ENCODE measurements around the gene TRMT44. TPM values are rescaled to one million over a fixed set of nuclear protein-coding genes. Genes with fewer than 3 reads are reported as not detected.
A peak's percentile ranks its signal among the peaks of the same experiment; 100 is the strongest.

The TRMT44 gene
- polyA plus RNA-seq, 3 donors, result 4.9 to 7.5 (median 6.6) TPM

- H3K27me3 ChIP-seq (ENCODE audit: control insufficient read depth in 2 of 2, insufficient read depth in 2 of 2, low read length in 2 of 2), result no peaks in the 10 kb centered on the region
Measured at GRCh38 chr4:8427262-8427661, 13.3 kb upstream of the TRMT44 start.

GRCh38 chr4:8427761-8428287, 12.8 kb upstream of the TRMT44 start:
- Histone ChIP-seq H3K4me3 (replicated peaks in 1 of 3; ENCODE audit: low read depth in 2 of 3, low read length in 3 of 3) (peak overlapping the region; percentile 49 to 94 (median 72)), H4K20me1 (ENCODE audit: insufficient read depth, low read length) (no peaks in the 10 kb centered on the region), H3K36me3 (replicated peaks in 1 of 2; ENCODE audit: control insufficient read depth in 1 of 2, insufficient read depth in 2 of 2, low read length in 2 of 2) (no peaks in the 10 kb centered on the region), H2AFZ (ENCODE audit: insufficient read depth, low read depth, low read length, poor library complexity, severe bottlenecking) (peak overlapping the region; percentile 96), H3K9ac (ENCODE audit: insufficient read depth, low read length, poor library complexity, severe bottlenecking) (peak overlapping the region; percentile 86), H3K9me3 (replicated peaks in 1 of 2; ENCODE audit: control insufficient read depth in 1 of 2, insufficient read depth in 1 of 2, low read length in 2 of 2) (no peaks in the 10 kb centered on the region), H3K27me3 (ENCODE audit: control insufficient read depth in 2 of 2, insufficient read depth in 2 of 2, low read length in 2 of 2) (no peaks in the 10 kb centered on the region), H3K27ac (ENCODE audit: low read depth in 1 of 2, low read length in 2 of 2) (peak overlapping the region; percentile 44 to 83), H3K79me2 (ENCODE audit: insufficient read depth, low read length) (peaks cover 12% of the 10 kb centered on the region), H3K4me2 (replicated peaks; ENCODE audit: extremely low read depth, low read length, poor library complexity, severe bottlenecking) (peak overlapping the region; percentile 93), H3K4me1 (ENCODE audit: control insufficient read depth in 1 of 2, insufficient read depth in 2 of 2, low read length in 2 of 2) (peaks cover 14 to 21% of the 10 kb centered on the region in 2 donors)
- 4% methylated on average over 18 of the region's 21 CpGs for WGBS (ENCODE audit: insufficient coverage)
- Mint-ChIP-seq H3K4me1 (peaks cover 22% of the 10 kb centered on the region), H3K27ac (peak overlapping the region; percentile 90 to 98 (median 95)), H3K4me3 (peak overlapping the region; percentile 95 to 98), H3K36me3 (peaks cover 4 to 6% of the 10 kb centered on the region in 2 donors), H3K27me3 (ENCODE audit: low read depth in 3 of 3) (no peaks in the 10 kb centered on the region), H3K9me3 (peaks cover 0 to 1% (median 0%) of the 10 kb centered on the region in 7 donors)
- TF ChIP-seq CTCF (IDR thresholded peaks at IDR 0.05), result no peak
- peak in 2 of 3 donors; percentile 55 to 79 for DNase-seq
- intact Hi-C loops (cut with micrococcal nuclease), result loop anchor here in 1 of 2 donors (1.0 to 10.0 kb wide), 2 partner anchors 13 to 273 kb away; partner anchors contain the start of gene ABLIM2

More at GRCh38 chr4:8427262-8427661, 13.3 kb upstream of the TRMT44 start:
- no peak overlapping the region for H3K9ac ChIP-seq (ENCODE audit: insufficient read depth, low read length, poor library complexity, severe bottlenecking)
- Mint-ChIP-seq H3K4me1 (peaks cover 23% of the 10 kb centered on the region), H3K4me3 (peak overlapping the region; percentile 95 to 98), H3K27ac (peak overlapping the region in 3 of 7 donors; percentile 32 to 91 (median 55)), H3K27me3 (ENCODE audit: low read depth in 3 of 3) (no peaks in the 10 kb centered on the region), H3K36me3 (peaks cover 4 to 6% of the 10 kb centered on the region in 2 donors), H3K9me3 (peaks cover 0 to 1% (median 0%) of the 10 kb centered on the region in 7 donors)
- no peak overlapping the region for H2AFZ ChIP-seq (ENCODE audit: insufficient read depth, low read depth, low read length, poor library complexity, severe bottlenecking)
- intact Hi-C loops (cut with micrococcal nuclease), result loop anchor here in 1 of 2 donors (10.0 kb wide), 1 partner anchor 272 kb away; the partner anchor contains the start of gene ABLIM2
- H4K20me1 ChIP-seq (ENCODE audit: insufficient read depth, low read length), result no peaks in the 10 kb centered on the region
- H3K4me1 ChIP-seq (ENCODE audit: control insufficient read depth in 1 of 2, insufficient read depth in 2 of 2, low read length in 2 of 2), result peaks cover 14 to 21% of the 10 kb centered on the region in 2 donors
- H3K36me3 ChIP-seq (replicated peaks in 1 of 2; ENCODE audit: control insufficient read depth in 1 of 2, insufficient read depth in 2 of 2, low read length in 2 of 2), result no peaks in the 10 kb centered on the region
- no peak for TF ChIP-seq CTCF (IDR thresholded peaks at IDR 0.05)
- no peak for DNase-seq
- peaks cover 16% of the 10 kb centered on the region for H3K79me2 ChIP-seq (ENCODE audit: insufficient read depth, low read length)
- H3K4me2 ChIP-seq (replicated peaks; ENCODE audit: extremely low read depth, low read length, poor library complexity, severe bottlenecking), result peak overlapping the region; percentile 93
- no peaks in the 10 kb centered on the region for H3K9me3 ChIP-seq (replicated peaks in 1 of 2; ENCODE audit: control insufficient read depth in 1 of 2, insufficient read depth in 1 of 2, low read length in 2 of 2)
- H3K4me3 ChIP-seq (replicated peaks in 1 of 3; ENCODE audit: low read depth in 2 of 3, low read length in 3 of 3), result peak overlapping the region in 1 of 3 experiments; percentile 94
- 87% methylated on average over 16 of the region's 17 CpGs for WGBS (ENCODE audit: insufficient coverage)
- H3K27ac ChIP-seq (ENCODE audit: low read depth in 1 of 2, low read length in 2 of 2), result peak overlapping the region in 1 of 2 donors; percentile 83

Data from CD14-positive monocyte (primary cell).